HepG2 (cell line): ENCODE measurements around the gene C20orf204. TPM values are rescaled to one million over a fixed set of nuclear protein-coding genes. Genes with fewer than 3 reads are reported as not detected.

Experiments used
- HDAC1 ChIP-seq: sonication (generic); formaldehyde crosslinking; IDR thresholded peaks from 2 replicates; pipeline ENCODE4 v1.5.1; 2020; ENCODE audit warnings: mild to moderate bottlenecking, missing genetic modification reagents
- HNRNPLL ChIP-seq: fragments of 200-400 bp; formaldehyde crosslinking; IDR thresholded peaks from 2 replicates; pipeline ENCODE4 v1.6.1; 2017; ENCODE audit warnings: mild to moderate bottlenecking, low read depth, low read length; ENCODE audit not compliant: poor library complexity, severe bottlenecking
- RAD51 ChIP-seq: fragments of 450-650 bp; IDR thresholded peaks from 2 replicates; pipeline ENCODE4 v1.6.1; 2016; ENCODE audit warnings: borderline replicate concordance
- RFX3 ChIP-seq: IDR thresholded peaks from 2 replicates; pipeline ENCODE4 v1.6.1; 2016; ENCODE audit warnings: missing biosample characterization, missing genetic modification reagents
- RXRB ChIP-seq: IDR thresholded peaks from 2 replicates; pipeline ENCODE4 v1.6.1; 2016; ENCODE audit warnings: borderline replicate concordance, missing genetic modification reagents, missing compliant biosample characterization
- SOX13 ChIP-seq, 3 experiments: fragments of 450-650 bp in 1 of 3; sonication (generic) in 1 of 3; formaldehyde crosslinking in 1 of 3; IDR thresholded peaks in 2 of 3; conservative IDR thresholded peaks in 1 of 3; 2 replicates each; pipeline versions ENCODE4 v1.5.0 to v1.6.1; 2016 to 2020; ENCODE audit warnings: antibody characterized with exemption in 1 of 3, mild to moderate bottlenecking in 1 of 3, missing compliant biosample characterization in 1 of 3, missing genetic modification reagents in 1 of 3, moderate library complexity in 1 of 3
- WIZ ChIP-seq: sonication (generic); formaldehyde crosslinking; IDR thresholded peaks from 2 replicates; pipeline ENCODE4 v1.5.1; 2020; ENCODE audit warnings: mild to moderate bottlenecking, missing genetic modification reagents
- YEATS4 ChIP-seq: sonication (generic); formaldehyde crosslinking; IDR thresholded peaks from 2 replicates; pipeline ENCODE4 v1.4.0; 2020; ENCODE audit warnings: missing genetic modification reagents, borderline replicate concordance
- ZNF614 ChIP-seq: IDR thresholded peaks from 2 replicates; pipeline ENCODE4 v1.6.1; 2018; ENCODE audit warnings: missing biosample characterization, missing genetic modification reagents, inconsistent platforms, borderline replicate concordance
- ZNF7 ChIP-seq: IDR thresholded peaks from 2 replicates; pipeline ENCODE4 v1.6.1; 2016; ENCODE audit warnings: missing biosample characterization, missing genetic modification reagents
- ZSCAN22 ChIP-seq: sonication (generic); formaldehyde crosslinking; IDR thresholded peaks from 2 replicates; pipeline ENCODE4 v1.4.0; 2020; ENCODE audit warnings: mild to moderate bottlenecking, missing genetic modification reagents
- polyA plus RNA-seq, 8 experiments: library from polyadenylated mRNA; depleted of rRNA in 3 of 8; stranded (reverse) in 7 of 8; unstranded in 1 of 8; fragments of >200 nt; fragmentation: Illumina TruSeq in 4 of 8; extraction: Trizol in 4 of 8; gene quantifications; 2 replicates each; pipeline versions ENCODE4 v1.2.1 to v1.2.3, GENCODE V29; 2011 to 2016; ENCODE audit warnings: low read depth in 4 of 8, missing spikeins in 1 of 8, mixed read lengths in 1 of 8; ENCODE audit not compliant: insufficient read depth in 1 of 8
- total RNA-seq, 5 experiments: library from RNA; depleted of rRNA; stranded (reverse); fragments of >200 nt; fragmentation: Illumina TruSeq; extraction: Trizol; gene quantifications; 2 replicates each; pipeline ENCODE4 v1.2.3, GENCODE V29; 2016; ENCODE audit warnings: low read depth in 1 of 5
- TF ChIP-seq, protein P1 (sequence below): sonication (generic); formaldehyde crosslinking; IDR thresholded peaks from 2 replicates; pipeline ENCODE4 v1.4.0; 2020; ENCODE audit warnings: missing genetic modification reagents, borderline replicate concordance
- TF ChIP-seq, protein P2 (sequence below): sonication (generic); formaldehyde crosslinking; IDR thresholded peaks from 2 replicates; pipeline ENCODE4 v1.4.0; 2020; ENCODE audit warnings: mild to moderate bottlenecking, missing genetic modification reagents
- TF ChIP-seq, protein P3 (sequence below), 2 experiments: fragments of 450-650 bp in 1 of 2; sonication (generic) in 1 of 2; formaldehyde crosslinking; IDR thresholded peaks; 2 replicates each; pipeline versions ENCODE4 v1.5.0 to v1.8.0; 2020 to 2022; ENCODE audit warnings: mild to moderate bottlenecking in 1 of 2, missing genetic modification reagents in 1 of 2
- TF ChIP-seq, protein P4 (sequence below): IDR thresholded peaks from 2 replicates; pipeline ENCODE4 v1.6.1; 2016; ENCODE audit warnings: missing compliant biosample characterization, missing genetic modification reagents, borderline replicate concordance

Gene C20orf204
- total and polyA plus RNA-seq, 2 of the 13 experiments (the other 11 are each of a cell fraction or from before 2014, with no cell fraction given) = 22.1 to 80.0 TPM

DNA sequence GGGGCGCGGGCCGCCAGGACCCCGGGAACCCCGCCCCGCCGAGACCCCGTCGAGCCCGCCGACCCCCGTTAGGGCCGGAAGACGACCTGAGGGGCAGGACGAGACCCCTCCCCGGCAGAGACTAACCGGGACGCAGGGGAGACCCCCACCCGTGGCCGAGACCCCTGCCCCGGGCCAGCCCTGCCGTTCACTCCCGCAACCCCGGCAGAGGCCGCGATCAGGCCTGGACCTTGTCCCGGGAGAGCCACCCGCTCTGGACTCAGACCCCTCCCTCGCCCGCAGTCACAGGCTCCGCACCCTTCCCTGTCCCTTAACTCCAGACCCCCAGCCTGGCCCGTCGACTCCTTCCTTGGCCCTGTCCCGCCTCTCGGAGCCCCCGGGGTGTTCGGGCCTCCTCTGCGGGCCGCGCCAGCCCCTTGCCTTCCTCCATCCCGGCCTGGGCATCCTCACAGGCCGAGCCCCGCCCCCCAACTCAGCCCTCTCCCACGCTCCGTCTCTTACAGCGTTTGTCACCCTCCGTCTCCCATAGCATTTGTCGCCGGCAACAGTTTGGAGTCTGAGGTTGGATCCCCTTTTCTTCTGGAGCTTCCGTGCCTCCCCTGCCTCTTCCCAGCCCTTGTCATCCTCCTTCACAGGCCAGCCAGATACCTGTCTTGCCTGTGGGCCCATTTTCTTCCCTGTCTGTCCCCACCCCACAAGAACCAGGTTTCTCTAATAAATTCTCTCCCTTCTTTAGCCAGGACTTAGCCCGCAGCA lies 27.6 kb downstream of the C20orf204 start (continued):
- TF ChIP-seq, protein P1, sequence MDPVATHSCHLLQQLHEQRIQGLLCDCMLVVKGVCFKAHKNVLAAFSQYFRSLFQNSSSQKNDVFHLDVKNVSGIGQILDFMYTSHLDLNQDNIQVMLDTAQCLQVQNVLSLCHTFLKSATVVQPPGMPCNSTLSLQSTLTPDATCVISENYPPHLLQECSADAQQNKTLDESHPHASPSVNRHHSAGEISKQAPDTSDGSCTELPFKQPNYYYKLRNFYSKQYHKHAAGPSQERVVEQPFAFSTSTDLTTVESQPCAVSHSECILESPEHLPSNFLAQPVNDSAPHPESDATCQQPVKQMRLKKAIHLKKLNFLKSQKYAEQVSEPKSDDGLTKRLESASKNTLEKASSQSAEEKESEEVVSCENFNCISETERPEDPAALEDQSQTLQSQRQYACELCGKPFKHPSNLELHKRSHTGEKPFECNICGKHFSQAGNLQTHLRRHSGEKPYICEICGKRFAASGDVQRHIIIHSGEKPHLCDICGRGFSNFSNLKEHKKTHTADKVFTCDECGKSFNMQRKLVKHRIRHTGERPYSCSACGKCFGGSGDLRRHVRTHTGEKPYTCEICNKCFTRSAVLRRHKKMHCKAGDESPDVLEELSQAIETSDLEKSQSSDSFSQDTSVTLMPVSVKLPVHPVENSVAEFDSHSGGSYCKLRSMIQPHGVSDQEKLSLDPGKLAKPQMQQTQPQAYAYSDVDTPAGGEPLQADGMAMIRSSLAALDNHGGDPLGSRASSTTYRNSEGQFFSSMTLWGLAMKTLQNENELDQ = 0 out of 2 replicates have a peak, but pooled peaks have one; percentile 9
- TF ChIP-seq WIZ (CRISPR knock-in tag) = no peak
- no peak for TF ChIP-seq SOX13 (IDR thresholded peaks at IDR 0.05)
- TF ChIP-seq SOX13 (CRISPR knock-in tag; conservative IDR thresholded peaks at IDR 0.05 in 1 of 2, IDR thresholded peaks at IDR 0.05 in 1 of 2) = no peak
- TF ChIP-seq RXRB (CRISPR knock-in tag) = 0 out of 2 replicates have a peak, but pooled peaks have one; percentile 24
- no peak for TF ChIP-seq ZSCAN22 (CRISPR knock-in tag)
- TF ChIP-seq, protein P2, sequence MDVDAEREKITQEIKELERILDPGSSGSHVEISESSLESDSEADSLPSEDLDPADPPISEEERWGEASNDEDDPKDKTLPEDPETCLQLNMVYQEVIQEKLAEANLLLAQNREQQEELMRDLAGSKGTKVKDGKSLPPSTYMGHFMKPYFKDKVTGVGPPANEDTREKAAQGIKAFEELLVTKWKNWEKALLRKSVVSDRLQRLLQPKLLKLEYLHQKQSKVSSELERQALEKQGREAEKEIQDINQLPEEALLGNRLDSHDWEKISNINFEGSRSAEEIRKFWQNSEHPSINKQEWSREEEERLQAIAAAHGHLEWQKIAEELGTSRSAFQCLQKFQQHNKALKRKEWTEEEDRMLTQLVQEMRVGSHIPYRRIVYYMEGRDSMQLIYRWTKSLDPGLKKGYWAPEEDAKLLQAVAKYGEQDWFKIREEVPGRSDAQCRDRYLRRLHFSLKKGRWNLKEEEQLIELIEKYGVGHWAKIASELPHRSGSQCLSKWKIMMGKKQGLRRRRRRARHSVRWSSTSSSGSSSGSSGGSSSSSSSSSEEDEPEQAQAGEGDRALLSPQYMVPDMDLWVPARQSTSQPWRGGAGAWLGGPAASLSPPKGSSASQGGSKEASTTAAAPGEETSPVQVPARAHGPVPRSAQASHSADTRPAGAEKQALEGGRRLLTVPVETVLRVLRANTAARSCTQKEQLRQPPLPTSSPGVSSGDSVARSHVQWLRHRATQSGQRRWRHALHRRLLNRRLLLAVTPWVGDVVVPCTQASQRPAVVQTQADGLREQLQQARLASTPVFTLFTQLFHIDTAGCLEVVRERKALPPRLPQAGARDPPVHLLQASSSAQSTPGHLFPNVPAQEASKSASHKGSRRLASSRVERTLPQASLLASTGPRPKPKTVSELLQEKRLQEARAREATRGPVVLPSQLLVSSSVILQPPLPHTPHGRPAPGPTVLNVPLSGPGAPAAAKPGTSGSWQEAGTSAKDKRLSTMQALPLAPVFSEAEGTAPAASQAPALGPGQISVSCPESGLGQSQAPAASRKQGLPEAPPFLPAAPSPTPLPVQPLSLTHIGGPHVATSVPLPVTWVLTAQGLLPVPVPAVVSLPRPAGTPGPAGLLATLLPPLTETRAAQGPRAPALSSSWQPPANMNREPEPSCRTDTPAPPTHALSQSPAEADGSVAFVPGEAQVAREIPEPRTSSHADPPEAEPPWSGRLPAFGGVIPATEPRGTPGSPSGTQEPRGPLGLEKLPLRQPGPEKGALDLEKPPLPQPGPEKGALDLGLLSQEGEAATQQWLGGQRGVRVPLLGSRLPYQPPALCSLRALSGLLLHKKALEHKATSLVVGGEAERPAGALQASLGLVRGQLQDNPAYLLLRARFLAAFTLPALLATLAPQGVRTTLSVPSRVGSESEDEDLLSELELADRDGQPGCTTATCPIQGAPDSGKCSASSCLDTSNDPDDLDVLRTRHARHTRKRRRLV = peak; percentile 80; the same call in 1 of the 2 replicates
- peak; percentile 9; the same call in 1 of the 2 replicates for TF ChIP-seq HDAC1 (CRISPR knock-in tag)
- TF ChIP-seq, protein P3, sequence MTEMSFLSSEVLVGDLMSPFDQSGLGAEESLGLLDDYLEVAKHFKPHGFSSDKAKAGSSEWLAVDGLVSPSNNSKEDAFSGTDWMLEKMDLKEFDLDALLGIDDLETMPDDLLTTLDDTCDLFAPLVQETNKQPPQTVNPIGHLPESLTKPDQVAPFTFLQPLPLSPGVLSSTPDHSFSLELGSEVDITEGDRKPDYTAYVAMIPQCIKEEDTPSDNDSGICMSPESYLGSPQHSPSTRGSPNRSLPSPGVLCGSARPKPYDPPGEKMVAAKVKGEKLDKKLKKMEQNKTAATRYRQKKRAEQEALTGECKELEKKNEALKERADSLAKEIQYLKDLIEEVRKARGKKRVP (CRISPR knock-in tag; IDR thresholded peaks at IDR 0.05) = no peak
- no peak for TF ChIP-seq HNRNPLL
- TF ChIP-seq RAD51 = no peak
- TF ChIP-seq, protein P4, sequence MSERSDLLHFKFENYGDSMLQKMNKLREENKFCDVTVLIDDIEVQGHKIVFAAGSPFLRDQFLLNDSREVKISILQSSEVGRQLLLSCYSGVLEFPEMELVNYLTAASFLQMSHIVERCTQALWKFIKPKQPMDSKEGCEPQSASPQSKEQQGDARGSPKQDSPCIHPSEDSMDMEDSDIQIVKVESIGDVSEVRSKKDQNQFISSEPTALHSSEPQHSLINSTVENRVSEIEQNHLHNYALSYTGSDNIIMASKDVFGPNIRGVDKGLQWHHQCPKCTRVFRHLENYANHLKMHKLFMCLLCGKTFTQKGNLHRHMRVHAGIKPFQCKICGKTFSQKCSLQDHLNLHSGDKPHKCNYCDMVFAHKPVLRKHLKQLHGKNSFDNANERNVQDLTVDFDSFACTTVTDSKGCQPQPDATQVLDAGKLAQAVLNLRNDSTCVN (CRISPR knock-in tag) = 0 out of 2 replicates have a peak, but pooled peaks have one; percentile 68
- TF ChIP-seq YEATS4 (CRISPR knock-in tag) = no peak; the same call in 1 of the 2 replicates
- TF ChIP-seq ZNF7 (CRISPR knock-in tag) = no peak
- TF ChIP-seq ZNF614 (CRISPR knock-in tag) = no peak
- TF ChIP-seq RFX3 = no peak; the same call in 1 of the 2 replicates
